GM10266 (cell line): Measurements from ENCODE around the gene ZNF81.
A peak's percentile ranks its signal among the peaks of the same experiment; 100 is the strongest.
"Not testable (repeated sequence)": the region's sequence is repeated elsewhere in the genome, so short reads cannot be mapped to it uniquely, and the experiment has no call there.

Experiments
- DNase-seq: peaks from one replicate; pipeline ENCODE4 v3.0.0; 2012; ENCODE audit errors: extremely low spot score
- TF ChIP-seq, protein P1 (sequence below): IDR thresholded peaks from 2 replicates; pipeline ENCODE4 v1.5.1; 2012; ENCODE audit warnings: mild to moderate bottlenecking, low read depth; ENCODE audit not compliant: control insufficient read depth, insufficient read depth; ENCODE audit errors: missing control alignments

ZNF81 gene

DNA sequence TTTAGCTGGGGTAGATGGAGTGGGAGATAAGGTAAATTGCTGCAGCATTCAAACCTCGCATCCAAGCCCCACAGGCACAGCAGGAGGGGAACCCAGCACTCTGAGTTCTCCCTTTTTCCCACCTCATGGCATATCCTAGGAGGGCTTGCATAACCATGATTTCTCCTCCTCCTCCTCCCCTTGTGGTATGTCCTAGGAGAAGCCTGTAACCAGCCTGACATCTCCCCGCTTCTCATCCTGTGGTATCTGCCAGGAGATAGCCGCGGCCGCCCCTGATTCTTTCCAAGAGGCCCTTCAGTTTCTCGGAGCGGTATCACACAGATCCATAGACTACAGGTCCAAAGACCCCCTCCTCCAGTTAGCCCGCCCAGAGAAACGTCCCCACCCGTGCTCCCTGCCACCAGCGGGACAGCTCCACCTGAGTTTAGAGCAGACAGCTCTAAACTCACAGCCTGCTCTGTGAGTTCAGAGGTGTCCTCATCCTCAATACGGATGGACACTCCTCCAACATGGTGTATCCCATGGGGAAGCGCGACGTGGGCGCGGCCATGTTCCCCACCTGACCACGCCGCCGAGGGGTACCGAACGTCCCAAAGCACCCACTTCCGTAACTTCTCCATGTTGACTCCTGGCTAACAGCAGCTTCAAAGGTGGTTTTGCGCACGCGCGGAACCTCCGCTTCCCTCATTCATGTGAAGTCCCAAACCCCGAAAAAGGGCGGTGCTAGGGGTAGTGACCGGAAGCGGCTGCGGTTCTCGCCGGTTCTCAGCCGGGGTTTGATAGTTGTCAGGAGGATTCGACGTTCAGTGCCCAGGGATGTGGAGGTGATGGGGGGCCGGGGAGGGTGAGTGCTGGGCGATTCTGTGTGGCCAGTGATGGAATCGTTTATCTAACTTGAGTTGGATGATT, at the start of gene ZNF81:
Gene ZNF81, plus strand, starts transcription at position 739 of the 909 bp plus-strand sequence. CDS start 9,366 bp downstream, outside the sequence.
- TF ChIP-seq, protein P1, sequence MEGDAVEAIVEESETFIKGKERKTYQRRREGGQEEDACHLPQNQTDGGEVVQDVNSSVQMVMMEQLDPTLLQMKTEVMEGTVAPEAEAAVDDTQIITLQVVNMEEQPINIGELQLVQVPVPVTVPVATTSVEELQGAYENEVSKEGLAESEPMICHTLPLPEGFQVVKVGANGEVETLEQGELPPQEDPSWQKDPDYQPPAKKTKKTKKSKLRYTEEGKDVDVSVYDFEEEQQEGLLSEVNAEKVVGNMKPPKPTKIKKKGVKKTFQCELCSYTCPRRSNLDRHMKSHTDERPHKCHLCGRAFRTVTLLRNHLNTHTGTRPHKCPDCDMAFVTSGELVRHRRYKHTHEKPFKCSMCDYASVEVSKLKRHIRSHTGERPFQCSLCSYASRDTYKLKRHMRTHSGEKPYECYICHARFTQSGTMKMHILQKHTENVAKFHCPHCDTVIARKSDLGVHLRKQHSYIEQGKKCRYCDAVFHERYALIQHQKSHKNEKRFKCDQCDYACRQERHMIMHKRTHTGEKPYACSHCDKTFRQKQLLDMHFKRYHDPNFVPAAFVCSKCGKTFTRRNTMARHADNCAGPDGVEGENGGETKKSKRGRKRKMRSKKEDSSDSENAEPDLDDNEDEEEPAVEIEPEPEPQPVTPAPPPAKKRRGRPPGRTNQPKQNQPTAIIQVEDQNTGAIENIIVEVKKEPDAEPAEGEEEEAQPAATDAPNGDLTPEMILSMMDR: no peak

DNA sequence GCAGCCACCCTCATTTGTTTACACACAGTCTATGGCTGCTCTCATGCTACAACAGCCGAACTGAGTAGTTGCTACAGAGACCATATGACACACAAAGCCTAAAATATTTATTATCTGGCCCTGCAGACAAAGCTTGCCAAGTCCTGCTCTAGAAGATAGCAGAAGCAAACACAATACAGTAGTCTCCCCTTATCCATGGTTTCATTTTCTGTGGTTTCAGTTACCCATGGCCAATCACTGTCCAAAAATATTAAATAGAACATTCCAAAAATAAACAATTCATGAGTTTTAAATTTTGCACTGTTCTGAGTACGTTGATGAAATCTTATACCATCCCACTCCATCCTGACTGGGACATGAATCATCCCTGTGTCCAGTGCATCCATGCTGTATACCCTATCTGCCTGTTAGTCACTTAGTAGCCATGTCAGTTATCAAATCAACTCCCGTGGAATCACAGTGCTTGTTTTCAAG, 40.2 kb upstream of the ZNF81 start:
- no peak for DNase-seq
- TF ChIP-seq, protein P1: no peak

More for the DNA sequence above, at the start of gene ZNF81:
- DNase-seq: peak; percentile 73

DNA sequence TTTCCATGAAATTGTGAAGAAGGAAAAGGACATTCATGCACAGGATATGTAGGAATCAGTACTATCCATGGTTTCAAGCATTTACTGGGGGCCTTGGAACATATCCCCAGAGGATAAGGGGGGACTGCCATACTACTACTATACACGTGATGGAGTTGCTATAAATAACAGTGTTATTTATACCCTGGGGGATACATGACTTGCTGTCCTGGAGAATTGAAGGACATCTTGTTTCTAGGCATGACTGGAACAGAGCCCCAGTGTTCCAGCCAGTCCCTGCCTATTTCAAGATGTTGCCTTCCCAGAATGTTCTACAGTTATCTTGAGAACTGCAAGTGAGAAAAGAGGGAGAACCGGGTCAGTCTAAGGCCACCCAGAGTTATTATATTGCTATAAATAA, 39.6 kb upstream of the ZNF81 start:
- TF ChIP-seq, protein P1: no peak
- DNase-seq: no peak

DNA sequence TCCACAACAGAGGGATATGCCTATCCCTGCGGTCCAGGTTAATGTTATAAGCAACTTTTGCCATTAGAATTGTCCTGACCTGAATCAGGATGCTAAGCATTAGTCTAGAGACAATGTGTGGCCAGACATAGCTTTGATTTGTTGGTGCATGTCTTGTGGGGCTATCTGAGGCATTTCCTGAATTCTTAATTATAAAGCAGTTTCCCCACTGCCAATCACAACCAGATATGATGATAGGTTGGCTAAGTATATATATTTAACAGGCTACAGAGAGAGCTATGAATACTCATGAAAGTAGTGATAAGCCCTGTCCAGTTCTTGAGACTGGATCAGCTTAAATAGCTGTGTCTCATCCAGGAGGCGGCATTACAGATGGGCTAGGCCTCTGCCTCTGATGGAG, 37.8 kb upstream of the ZNF81 start:
- no peak for DNase-seq
- TF ChIP-seq, protein P1: no peak

DNA sequence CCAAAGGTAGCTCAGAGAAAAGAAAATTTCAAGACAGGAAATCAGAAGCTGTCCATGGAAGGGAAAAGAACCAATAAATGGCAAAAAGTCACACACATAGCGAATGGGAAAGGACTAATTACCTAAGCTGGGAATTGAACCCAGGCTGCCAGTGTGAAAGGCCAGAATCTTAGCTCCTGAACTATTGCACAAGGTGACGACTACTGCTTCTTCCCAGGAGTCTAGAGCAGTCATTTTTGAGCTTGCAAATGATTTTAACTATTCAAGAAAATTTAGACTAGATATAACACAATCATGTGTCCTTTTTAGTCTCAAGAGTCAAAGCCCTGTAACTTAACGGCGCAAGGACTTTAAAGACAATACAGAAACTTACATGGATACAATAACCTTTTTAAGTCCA, 34.1 kb upstream of the ZNF81 start:
- TF ChIP-seq, protein P1: no peak
- no peak for DNase-seq

DNA sequence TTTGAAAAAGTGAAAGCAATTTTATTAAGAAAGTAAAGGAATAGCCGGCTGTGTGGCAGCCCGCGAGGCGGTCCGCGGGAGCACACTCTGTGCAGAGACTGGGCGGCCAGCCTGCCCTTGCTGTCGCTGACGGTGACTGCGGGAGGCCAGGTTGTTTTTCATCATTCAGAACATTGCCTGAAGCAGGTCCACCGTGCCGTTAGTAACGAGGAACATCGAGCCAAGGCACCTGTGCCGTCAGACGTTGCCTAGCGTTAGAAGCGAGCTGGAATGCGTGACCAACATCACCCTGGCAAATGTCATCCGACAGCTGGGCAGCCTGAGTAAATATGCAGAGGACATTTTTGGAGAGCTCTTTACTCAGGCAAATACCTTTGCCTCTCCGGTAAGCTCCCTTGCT, 33.6 kb upstream of the ZNF81 start:
- not testable (repeated sequence) for DNase-seq

DNA sequence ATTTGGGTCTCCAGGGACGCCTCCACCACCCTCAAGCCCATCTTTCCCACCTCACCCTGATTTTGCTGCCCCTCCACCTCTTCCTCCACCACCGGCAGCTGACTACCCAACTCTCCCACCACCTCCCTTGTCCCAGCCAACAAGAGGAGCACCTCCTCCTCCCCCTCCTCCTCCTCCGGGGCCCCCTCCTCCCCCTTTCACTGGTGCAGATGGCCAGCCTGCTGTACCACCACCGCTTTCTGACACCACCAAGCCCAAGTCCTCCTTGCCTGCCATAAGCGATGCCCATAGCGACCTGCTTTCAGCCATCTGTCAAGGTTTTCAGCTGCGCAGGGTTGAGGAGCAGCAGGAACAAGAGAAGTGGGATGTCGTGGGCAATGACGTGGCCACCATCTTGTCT, 32.4 kb upstream of the ZNF81 start:
- DNase-seq: no peak
- TF ChIP-seq, protein P1: no peak

DNA sequence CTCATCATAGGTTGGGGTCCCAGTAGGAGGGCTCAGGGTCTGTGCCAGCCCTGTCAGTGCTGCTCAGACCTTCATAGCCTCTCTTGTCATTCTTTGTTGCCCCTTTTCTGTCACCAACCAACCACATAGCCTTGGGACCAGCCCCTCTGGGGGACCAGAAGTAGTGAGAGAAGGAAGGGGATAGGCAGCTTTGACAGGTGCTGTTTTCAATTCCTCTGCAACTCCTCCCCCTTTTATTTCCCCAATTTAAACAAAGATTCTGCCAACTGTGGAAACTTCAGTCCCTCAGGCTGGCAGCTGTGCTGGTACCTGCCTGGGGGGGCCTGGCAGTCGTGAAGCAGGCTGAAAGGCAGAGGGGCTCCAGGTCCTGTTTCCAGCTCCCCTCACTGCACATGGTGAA, 30.9 kb upstream of the ZNF81 start:
- DNase-seq: not testable (repeated sequence)

DNA sequence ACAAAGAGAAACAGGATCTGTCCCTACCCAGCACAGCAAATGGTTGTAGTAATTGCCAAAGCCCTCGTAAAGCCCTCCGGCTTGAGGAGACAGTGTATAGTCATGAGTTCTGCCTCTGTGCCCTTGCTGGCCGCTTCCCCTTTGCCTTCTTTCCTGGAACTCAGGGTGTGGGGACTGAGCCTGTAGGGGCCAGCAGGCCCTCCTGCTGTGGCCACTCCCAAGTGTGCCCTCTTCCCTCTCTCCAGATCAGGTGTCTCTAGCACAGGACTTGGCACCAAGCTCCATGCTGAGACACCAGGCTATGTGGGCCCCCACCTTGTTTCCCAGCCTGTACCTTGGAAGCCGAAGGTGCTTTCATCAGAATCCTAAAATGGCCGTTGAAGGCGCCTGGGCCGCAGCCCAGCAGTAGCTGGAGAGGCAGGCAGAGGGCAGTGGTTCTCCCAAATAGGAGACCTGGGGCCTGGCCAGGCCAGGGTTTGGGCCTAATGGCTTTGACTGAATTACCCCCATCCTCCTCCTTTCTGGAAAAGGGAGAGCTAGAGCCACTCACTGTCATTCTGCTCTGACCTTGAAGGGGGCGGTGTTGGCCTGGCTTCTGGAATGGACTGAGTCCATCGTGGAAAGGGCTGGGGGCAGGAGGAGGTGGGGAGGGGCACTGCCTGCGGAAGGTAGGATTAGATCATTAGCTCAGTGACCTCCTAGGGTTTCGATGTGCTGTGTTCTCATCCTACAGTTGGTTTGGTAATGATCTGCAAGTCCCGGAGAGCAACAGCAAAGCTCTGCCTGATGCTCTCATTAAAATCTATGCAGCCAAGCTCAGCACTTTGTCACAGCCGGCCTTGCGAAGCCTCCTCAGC, 30.1 kb upstream of the ZNF81 start:
- not testable (repeated sequence) for DNase-seq

DNA sequence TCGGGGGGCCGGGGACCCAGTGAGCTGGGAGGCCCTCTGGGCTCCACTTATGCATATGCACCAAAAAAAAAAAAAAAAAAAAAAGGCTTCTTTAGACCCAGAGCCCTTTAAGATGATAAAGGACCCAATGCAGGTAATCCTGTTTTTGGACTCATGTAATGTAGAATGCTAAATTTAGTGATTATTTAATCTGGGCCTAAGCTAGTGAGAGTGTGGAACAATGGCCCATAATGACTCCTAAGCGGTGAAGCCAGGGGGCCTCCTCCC, 29.5 kb upstream of the ZNF81 start:
- DNase-seq: not testable (repeated sequence)
